Spinal cord (tissue), 10 donors: Measurements from ENCODE around the gene PDK3. TPM values are rescaled to one million over a fixed set of nuclear protein-coding genes. Genes with fewer than 3 reads are reported as not detected.

Source experiments
- DNase-seq, 6 donors: peaks; one replicate each; pipeline versions ENCODE4 v3.0.0 to v3.0.0-alpha.2; 2013 to 2015; ENCODE audit warnings: low spot score in 6 of 6, low read depth in 4 of 6
- H3K27ac ChIP-seq: one replicate; pipeline ENCODE4 v1.5.1; 2013; ENCODE audit warnings: low read depth, low read length, control low read depth
- H3K27me3 ChIP-seq: one replicate; pipeline ENCODE4 v1.6.1; 2013; ENCODE audit warnings: low read length; ENCODE audit not compliant: control insufficient read depth, insufficient read depth
- H3K36me3 ChIP-seq: one replicate; pipeline ENCODE4 v1.6.1; 2013; ENCODE audit warnings: low read length; ENCODE audit not compliant: control insufficient read depth, insufficient read depth
- H3K4me1 ChIP-seq: one replicate; pipeline ENCODE4 v1.6.1; 2013; ENCODE audit warnings: low read length; ENCODE audit not compliant: control insufficient read depth, insufficient read depth
- H3K4me3 ChIP-seq: one replicate; pipeline ENCODE4 v1.5.1; 2013; ENCODE audit warnings: low read depth, low read length, control low read depth
- H3K9me3 ChIP-seq: one replicate; pipeline ENCODE4 v1.6.1; 2013; ENCODE audit warnings: low read length; ENCODE audit not compliant: control insufficient read depth, insufficient read depth
- WGBS: methylation state at CpG from one replicate; pipeline ENCODE4 v1.1.5; 2013; ENCODE audit warnings: missing lambda C conversion rate; ENCODE audit not compliant: insufficient coverage; 5-methylcytosine and 5-hydroxymethylcytosine counted together
- polyA plus RNA-seq, 2 donors: library from polyadenylated mRNA; unstranded; fragments of 120-200 nt; gene quantifications; one replicate each; pipeline ENCODE4 v1.2.1, GENCODE V29; 2013; ENCODE audit not compliant: insufficient read length in 2 of 2
- small RNA-seq: library from RNA; depleted of rRNA; stranded (forward); fragments of <200 nt; gene quantifications from one replicate; pipeline ENCODE3, GENCODE V24; 2014; ENCODE audit warnings: low replicate concordance
- total RNA-seq, 2 donors: library from RNA; depleted of rRNA in 1 of 2; stranded (reverse); fragments of 120-200 nt in 1 of 2; fragments of >200 nt in 1 of 2; gene quantifications; one replicate each; pipeline versions ENCODE4 v1.2.3 to v1.2.4, GENCODE V29; 2013 to 2014
- donor health status: healthy.

The PDK3 gene
- total and polyA plus RNA-seq, 4 donors, result 3.2 to 27.5 (median 8.3) TPM

DNA sequence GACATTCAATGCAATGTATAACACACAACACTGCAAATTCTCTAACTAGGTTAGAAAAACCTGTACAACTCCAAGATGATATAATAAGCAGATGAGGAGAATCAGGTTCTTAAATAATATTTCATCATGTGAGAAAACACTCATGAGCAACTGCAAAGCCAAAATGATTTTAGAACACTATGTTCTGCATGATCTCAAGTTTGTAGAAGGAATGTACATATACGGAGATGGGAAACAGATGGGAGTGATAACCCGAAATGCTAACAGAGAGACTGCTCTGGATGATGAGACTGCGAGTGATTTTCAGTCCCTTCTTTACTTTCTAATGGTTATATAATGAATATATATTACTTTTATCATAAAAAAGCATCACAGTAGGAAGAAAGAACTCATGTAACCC is 101.2 kb downstream of the PDK3 start:
- no peaks in the 10 kb centered on the region for H3K9me3 ChIP-seq
- peaks cover 11% of the 10 kb centered on the region for H3K36me3 ChIP-seq
- 60% methylated on average over 1 of the region's 3 CpGs for WGBS
- no peak overlapping the region for H3K27ac ChIP-seq
- peaks cover 6% of the 10 kb centered on the region for H3K4me1 ChIP-seq
- DNase-seq, result no peak
- peaks cover 6% of the 10 kb centered on the region for H3K27me3 ChIP-seq
- no peak overlapping the region for H3K4me3 ChIP-seq

- peak in 1 of 6 donors; percentile 8 for DNase-seq
- H3K27ac ChIP-seq, result no peak overlapping the region
- peaks cover 6% of the 10 kb centered on the region for H3K4me1 ChIP-seq
- WGBS, result no CpG with 5 or more reads among the region's 4 CpGs
- H3K36me3 ChIP-seq, result peaks cover 6% of the 10 kb centered on the region
- peaks cover 6% of the 10 kb centered on the region for H3K27me3 ChIP-seq
- no peak overlapping the region for H3K4me3 ChIP-seq
- H3K9me3 ChIP-seq, result no peaks in the 10 kb centered on the region
Measured at GRCh38 chrX:24567169-24567568, 102.1 kb downstream of the PDK3 start.

DNA sequence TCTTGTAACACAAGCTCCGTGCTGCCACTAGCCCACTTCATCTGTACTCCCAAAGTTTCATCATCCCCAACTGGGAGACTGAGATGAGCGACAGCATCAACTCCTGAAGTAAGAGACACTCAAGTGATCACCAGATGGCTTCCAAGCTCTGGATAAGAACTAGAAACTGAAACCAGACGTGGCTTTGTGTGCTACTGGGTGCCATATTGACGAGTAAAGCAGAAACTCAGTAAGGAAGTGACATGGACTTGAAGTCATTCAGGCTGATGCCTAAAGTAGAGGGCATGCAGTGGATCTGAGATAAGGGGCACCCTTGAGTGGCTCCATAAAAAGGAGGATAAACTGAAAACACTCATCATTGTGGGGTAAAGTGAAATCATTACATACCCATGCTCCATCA is 109.7 kb downstream of the PDK3 start:
- no peaks in the 10 kb centered on the region for H3K4me1 ChIP-seq
- no peak for DNase-seq
- 69% methylated on average over 4 of the region's 4 CpGs for WGBS

GRCh38 chrX:24575496-24575895 is 110.4 kb downstream of the PDK3 start:
- no peaks in the 10 kb centered on the region for H3K4me1 ChIP-seq
- no peak for DNase-seq
- H3K27me3 ChIP-seq, result peaks cover 2% of the 10 kb centered on the region
- WGBS, result no CpG with 5 or more reads among the region's 1 CpG
- H3K4me3 ChIP-seq, result no peak overlapping the region
- no peak overlapping the region for H3K27ac ChIP-seq
- H3K9me3 ChIP-seq, result no peaks in the 10 kb centered on the region
- H3K36me3 ChIP-seq, result no peaks in the 10 kb centered on the region

More for the DNA sequence above, 109.7 kb downstream of the PDK3 start:
- Histone ChIP-seq H3K36me3 (no peaks in the 10 kb centered on the region), H3K27ac (no peak overlapping the region), H3K4me3 (no peak overlapping the region), H3K27me3 (peaks cover 2% of the 10 kb centered on the region), H3K9me3 (no peaks in the 10 kb centered on the region)

DNA sequence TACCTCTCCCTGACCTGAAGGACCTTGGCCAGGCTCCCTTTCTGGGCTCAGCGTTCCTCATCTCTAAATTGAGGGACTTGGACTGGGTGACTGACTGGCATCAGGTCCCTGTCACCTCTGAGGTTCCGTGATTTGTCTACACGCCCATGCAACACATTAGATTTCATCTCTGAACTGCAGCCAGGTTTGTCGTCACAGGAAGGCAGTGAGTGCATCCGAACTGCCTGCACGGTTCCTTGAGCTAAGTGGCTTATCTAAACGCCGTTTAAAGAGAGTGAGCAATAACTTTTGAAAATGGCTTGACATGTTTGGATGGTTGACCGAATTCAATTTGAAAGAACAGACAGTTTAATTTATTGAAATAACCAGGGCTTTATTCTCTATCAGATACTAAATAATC is 112.0 kb downstream of the PDK3 start:
- peak in 1 of 6 donors; percentile 25 for DNase-seq
- WGBS, result 78% methylated on average over 4 of the region's 9 CpGs
- Histone ChIP-seq H3K27me3 (no peaks in the 10 kb centered on the region), H3K4me3 (no peak overlapping the region), H3K27ac (no peak overlapping the region), H3K36me3 (no peaks in the 10 kb centered on the region), H3K9me3 (no peaks in the 10 kb centered on the region), H3K4me1 (no peaks in the 10 kb centered on the region)

Small RNAs within 50 kb of the gene (small RNA-seq; reads per million reads assigned to genes)
- gene SNRPEP9, result not detected

Other genes with a start within 250 kb of the PDK3 start
- gene SUPT20HL2, start 151.2 kb upstream of the PDK3 start, total RNA-seq, result under 1 TPM in 1 of 2 donors, not detected in 1; 0.06 TPM
- gene SUPT20HL2, start 151.2 kb upstream of the PDK3 start, polyA plus RNA-seq, result under 1 TPM in 1 of 2 donors, not detected in 1; 0.13 TPM
- not detected for gene SUPT20HL1, start 104.6 kb upstream of the PDK3 start, total RNA-seq
- gene SUPT20HL1, start 104.6 kb upstream of the PDK3 start, polyA plus RNA-seq, result under 1 TPM; 0.09 to 0.27 TPM
- gene PCYT1B, start 182.1 kb downstream of the PDK3 start, total RNA-seq, result 10 to 100 TPM; 13.0 to 13.2 TPM
- gene PCYT1B, start 182.1 kb downstream of the PDK3 start, polyA plus RNA-seq, result 10 to 100 TPM; 18.3 to 22.9 TPM
- 10 to 100 TPM; 18.4 to 30.8 TPM for gene POLA1, start 228.6 kb downstream of the PDK3 start, total RNA-seq
- 10 to 100 TPM in 1 of 2 donors, 1 to 10 TPM in 1; 8.8 to 11.4 TPM for gene POLA1, start 228.6 kb downstream of the PDK3 start, polyA plus RNA-seq